ENCODE results near the gene SCD5.
"Not testable (repeated sequence)": the region's sequence is repeated elsewhere in the genome, so short reads cannot be mapped to it uniquely, and the experiment has no call there.

SCD5 gene

DNA sequence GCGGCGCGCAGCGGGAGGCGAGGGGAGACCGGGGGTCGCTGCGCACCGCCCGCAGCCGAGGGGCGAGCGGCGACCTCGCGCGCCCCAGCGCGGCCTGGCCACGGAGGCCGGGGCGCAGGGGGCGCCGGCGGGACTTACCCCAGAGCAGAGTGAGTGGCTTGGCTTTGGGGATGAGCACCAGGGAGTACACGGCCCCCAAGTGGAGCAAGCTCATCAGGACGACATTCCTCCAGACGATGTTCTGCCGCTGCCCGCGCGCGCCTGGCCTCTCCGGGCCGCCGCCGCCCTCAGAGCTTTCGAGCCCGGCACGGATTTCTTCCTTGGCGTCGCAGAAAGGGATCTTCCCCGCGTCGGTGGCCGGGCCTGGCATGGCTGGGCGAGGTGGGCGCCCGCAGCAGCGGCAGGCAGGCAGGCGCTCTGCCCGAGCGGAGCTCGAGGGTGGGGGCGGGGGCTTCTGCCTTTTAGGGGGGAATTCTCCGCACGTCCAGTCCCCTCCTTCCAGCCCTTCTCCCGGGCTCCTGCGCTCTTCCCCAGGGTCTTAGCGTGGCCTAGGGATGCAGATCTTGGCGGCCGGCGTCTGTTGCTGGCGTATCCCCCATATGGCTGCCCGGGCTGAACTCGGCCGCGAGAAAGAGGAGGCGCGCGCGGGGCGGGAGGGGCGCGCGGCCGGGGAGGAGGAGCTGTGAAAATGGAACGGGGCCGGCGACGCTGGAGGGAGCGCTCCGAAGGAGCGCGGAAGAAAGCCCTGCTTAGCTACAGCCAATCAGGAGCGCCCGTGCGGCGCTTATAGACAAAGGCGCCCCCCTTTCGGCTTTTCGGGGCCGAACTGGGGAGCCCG is at the start of gene SCD5:
Gene SCD5 (minus strand): TSS at position 629 of the 838 bp plus-strand sequence. CDS start 259 bp downstream, at position 370.
- DNase-seq: peak; percentile 35

GRCh38 chr4:82842593-82842992 is 44.0 kb upstream of the SCD5 start:
- no peak for DNase-seq

DNA sequence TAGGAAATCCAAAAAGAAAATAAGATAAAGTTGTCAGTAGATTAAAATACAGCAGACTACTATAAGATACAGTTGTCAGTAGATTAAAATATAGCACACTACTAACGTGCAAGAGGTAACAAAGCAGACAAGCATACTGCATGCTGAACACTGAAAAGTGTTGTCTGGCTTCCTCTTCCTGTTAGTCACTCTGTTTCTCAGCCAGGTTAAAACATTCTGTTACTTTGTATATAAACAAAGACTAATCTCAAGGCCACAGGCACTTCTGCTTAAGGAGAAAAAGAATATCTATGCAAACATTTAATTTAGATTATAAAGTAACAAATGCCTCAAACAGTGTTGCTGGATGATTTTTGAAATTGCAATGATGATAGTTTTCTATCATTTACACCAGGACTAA is 41.0 kb upstream of the SCD5 start:
- DNase-seq: no peak

DNA sequence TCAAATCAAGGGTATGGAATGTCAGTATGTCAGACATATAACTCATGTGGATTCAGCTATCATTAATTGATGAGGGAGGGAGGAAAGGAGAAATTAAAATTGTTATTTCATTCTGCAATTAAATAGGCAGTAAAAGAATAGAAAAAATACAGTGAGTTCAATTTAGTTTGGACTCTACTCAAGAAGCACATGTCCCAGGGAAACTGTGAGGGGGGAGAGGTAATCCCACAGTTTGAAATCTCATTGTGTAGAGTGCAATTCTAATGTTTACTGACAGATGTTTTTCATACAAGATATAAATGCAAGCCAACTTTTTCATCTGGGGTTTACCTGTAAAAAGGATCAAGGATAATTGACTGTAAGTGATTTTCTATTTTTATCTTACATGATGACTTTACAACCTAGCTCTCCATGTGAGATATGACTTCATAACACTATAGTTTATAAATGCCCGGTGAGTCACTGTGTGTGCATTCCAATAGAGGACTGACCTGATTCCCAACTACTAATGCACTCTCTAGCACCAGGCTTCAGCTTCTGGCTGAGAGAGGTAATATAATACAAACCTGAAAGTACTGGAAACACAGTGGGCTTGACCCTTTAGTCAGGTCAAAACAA is 35.2 kb upstream of the SCD5 start:
- DNase-seq: no peak

DNA sequence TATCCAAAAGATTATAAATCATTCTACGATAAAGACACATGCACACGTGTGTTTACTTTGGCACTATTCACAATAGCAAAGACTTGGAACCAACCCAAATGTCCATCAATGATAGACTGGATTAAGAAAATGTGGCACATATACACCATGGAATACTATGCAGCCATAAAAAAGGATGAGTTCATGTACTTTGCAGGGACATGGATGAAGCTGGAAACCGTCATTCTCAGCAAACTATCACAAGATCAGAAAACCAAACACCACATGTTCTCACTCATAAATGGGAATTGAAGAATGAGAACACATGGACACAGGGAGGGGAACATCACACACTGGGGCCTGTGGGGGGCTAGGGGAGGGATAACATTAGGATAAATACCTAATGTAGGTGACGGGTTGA is 34.5 kb upstream of the SCD5 start:
- DNase-seq: not testable (repeated sequence)

GRCh38 chr4:82825425-82825824 is 26.8 kb upstream of the SCD5 start:
- no peak for DNase-seq

DNA sequence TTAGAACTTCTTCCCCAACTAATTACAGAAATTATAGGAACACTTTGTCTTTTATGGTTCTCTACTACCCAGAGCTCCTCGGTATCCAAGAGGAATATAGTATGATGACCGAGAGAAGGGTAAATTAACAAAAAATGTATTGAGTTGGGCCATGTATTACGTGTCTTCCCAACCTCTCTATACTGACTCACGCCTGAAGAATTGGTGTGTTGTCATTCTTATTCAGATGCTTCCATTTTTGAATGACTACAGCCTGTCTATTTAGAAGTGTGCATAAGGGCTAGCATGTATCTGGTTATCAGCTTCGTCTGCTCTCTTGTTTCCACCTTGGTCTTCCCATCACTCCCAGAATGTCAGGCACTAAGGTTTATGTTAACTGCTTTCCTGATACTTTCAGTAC is 24.5 kb upstream of the SCD5 start:
- no peak for DNase-seq

GRCh38 chr4:82820689-82821088 is 22.1 kb upstream of the SCD5 start:
- no peak for DNase-seq

DNA sequence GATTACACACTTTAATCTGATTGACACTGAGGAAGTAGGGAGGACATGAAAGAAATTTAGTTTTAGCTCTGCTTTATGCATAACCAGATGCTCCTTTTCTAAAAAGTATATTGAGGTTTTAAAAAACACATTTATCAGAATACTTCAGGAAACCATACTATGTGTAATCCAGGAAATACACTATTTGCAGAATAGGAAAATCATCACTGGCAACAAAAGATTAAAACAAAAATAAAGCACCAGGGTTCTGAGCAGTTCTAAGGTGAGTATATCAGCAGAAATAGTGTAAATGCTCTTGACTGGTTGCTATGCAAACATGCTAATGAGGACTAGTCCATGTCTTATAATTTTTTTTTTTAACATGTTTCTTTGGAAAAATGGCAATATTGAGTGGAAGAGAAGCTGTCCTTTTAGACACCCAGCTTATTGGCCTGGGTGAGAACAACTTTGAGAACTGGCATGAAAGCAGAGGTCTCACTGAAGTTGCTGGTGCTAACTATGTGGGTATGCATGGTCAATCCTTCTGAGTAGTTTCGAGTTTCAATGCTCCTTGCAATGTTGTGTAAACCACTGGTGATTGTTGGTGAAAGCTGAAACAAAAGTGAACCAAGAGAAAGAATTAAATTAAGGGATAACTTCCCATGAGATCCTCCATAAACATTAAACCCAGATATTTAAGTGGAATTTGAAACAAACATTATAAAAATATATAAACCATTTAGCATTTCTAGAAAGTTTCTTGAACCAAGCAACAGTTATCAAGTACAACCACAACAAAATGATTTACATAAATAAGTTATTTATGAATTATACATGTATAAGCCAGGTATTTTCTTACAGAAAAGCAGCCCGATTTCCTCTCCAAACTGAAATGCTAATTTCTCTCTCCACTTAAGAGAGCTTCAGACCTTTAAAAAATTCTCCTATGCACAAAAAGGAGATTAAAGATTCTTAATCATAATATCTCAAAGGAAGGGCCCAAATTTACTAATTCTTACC is 20.4 kb upstream of the SCD5 start:
- no peak for DNase-seq

- not testable (repeated sequence) for DNase-seq
Measured at GRCh38 chr4:82816874-82817273, 18.3 kb upstream of the SCD5 start.

GRCh38 chr4:82814034-82814433 is 15.4 kb upstream of the SCD5 start:
- no peak for DNase-seq

GRCh38 chr4:82811838-82812341 is 13.3 kb upstream of the SCD5 start:
- no peak for DNase-seq

- DNase-seq: no peak
Measured at GRCh38 chr4:82811392-82811791, 12.8 kb upstream of the SCD5 start.

DNA sequence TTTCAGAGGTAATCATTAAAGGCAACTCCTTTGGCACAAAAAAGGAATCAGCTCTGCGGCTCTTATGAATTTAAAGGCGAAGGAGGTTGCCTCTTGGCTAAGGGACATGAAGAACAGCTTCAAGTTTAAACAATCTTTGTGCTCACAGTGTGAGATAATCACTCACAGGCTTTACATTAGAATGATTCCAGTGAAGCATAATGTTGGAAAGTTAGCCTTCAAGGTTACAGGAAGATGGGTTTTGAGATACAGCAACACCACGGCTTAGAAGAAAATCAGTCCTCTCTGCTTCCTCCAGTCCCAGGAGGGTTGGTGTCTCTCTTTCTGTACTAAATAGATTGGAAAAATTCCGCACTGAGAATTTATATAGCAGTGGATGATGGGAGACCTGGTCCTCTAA is 11.6 kb upstream of the SCD5 start:
- no peak for DNase-seq

DNA sequence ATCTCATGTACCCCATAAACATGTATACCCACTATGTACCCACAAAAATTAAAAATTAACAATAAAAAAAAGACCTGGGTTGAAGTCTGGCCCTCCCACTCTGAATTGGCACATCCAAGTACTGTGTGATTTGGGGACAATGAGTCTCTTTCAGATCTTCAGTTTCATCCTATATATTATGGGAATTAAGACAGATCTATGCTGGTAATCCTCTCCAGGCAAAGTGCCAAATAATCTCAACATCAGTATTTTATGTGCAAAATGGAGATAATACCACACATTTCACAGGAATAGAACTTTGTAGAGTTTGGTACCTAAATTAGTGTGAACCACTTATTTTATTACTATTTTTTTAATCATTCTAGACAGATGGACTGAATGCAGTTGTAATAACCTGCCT is 11.0 kb upstream of the SCD5 start:
- DNase-seq: no peak

DNA sequence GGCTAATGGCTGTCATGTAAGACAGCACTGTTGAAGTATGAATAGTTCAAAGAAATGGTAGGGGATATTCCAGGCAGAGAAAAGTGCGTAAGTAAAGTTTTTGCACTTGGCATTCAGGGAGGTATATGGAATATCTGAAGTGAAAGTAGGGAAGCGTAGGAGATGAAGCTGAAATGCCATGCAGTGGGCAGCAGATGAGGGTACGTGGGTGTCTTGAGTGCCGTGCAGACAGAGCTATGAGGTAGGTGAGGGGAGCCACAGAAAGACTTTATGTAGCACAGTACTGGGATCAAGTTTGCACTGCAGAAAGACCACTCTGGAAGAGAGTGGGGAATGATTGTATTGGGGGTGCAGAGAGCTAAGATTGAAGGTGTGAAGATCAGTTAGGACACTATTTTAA is 5.2 kb upstream of the SCD5 start:
- DNase-seq: no peak

DNA sequence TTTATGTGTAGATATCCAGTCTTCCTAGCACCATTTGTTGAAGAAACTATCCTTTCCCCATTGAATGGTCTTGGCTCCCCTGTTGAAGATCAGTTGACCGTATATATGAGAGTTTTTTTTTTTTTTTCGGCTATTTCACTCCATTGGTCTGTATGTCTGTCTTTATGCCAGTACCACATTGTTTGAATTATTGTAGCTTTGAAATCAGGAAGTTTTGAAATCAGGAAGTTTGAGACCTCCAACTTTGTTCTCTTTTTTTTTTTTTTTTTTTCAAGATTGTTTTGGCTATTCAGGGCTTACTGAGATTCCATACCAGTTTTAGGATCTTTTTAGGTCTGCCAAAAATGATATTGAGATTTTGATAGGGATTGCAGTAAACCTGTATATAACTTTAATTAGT is 4.3 kb upstream of the SCD5 start:
- no peak for DNase-seq

GRCh38 chr4:82801910-82802521 is 3.4 kb upstream of the SCD5 start:
- no peak for DNase-seq

- no peak for DNase-seq
Measured at GRCh38 chr4:82799006-82799881, 648 bp upstream of the SCD5 start.

- no peak for DNase-seq
Measured at GRCh38 chr4:82797405-82798111, 1.0 kb downstream of the SCD5 start.

- DNase-seq: no peak
Measured at GRCh38 chr4:82797040-82797404, 1.6 kb downstream of the SCD5 start.

Data from CD4-positive, alpha-beta T cell treated with Interleukin-6 for 4 hours (primary cell).